H1 (cell line): ENCODE data around the gene TCF4. TPM values are rescaled to one million over a fixed set of nuclear protein-coding genes. Genes with fewer than 3 reads are reported as not detected.

Source experiments
- CTCF ChIA-PET: fragments of 300-600 bp; sonication (Branson Sonifier 250); formaldehyde crosslinking; loops from one replicate; lab custom pipeline; 2021; ENCODE audit not compliant: partially characterized antibody; lab: Charles Lee
- POLR2A ChIA-PET: fragments of 300-600 bp; sonication (Branson Sonifier 250); formaldehyde crosslinking; loops from one replicate; lab custom pipeline; 2021; ENCODE audit warnings: inconsistent platforms; ENCODE audit not compliant: partially characterized antibody; lab: Charles Lee
- DNase-seq, 2 experiments: peaks; one replicate each; pipeline versions ENCODE4 v3.0.0 to v3.0.0-alpha.2; 2010 to 2022; ENCODE audit warnings: low spot score in 2 of 2, low read depth in 1 of 2, mixed read lengths in 1 of 2
- FAIRE-seq: peaks from 2 replicates; lab custom pipeline; 2011; peaks lifted over from hg19 to GRCh38; lab: Jason Lieb, UNC
- H2AFZ ChIP-seq: 2 replicates; pipeline ENCODE4 v1.8.1; 2012; ENCODE audit warnings: low read length, inconsistent platforms
- H2AK5ac ChIP-seq: 2 replicates; pipeline ENCODE4 v1.6.1; 2013; ENCODE audit warnings: low read depth, low read length
- H2BK120ac ChIP-seq: replicated peaks from 2 replicates; pipeline ENCODE3; 2013; ENCODE audit warnings: low read depth, low read length, inconsistent platforms
- H2BK12ac ChIP-seq: 2 replicates; pipeline ENCODE4 v1.6.1; 2013; ENCODE audit warnings: low read depth, low read length
- H2BK15ac ChIP-seq: 2 replicates; pipeline ENCODE4 v1.6.1; 2013; ENCODE audit warnings: low read length
- H2BK20ac ChIP-seq: 2 replicates; pipeline ENCODE4 v1.6.1; 2013; ENCODE audit warnings: low read length
- H2BK5ac ChIP-seq: 2 replicates; pipeline ENCODE4 v1.6.1; 2013; ENCODE audit warnings: low read depth, low read length
- H3K14ac ChIP-seq: 2 replicates; pipeline ENCODE4 v1.6.1; 2013; ENCODE audit warnings: inconsistent platforms; ENCODE audit not compliant: insufficient read length
- H3K18ac ChIP-seq: 2 replicates; pipeline ENCODE4 v1.6.1; 2013; ENCODE audit warnings: low read length; ENCODE audit errors: extremely low read depth
- H3K23ac ChIP-seq: 2 replicates; pipeline ENCODE4 v1.6.1; 2013; ENCODE audit warnings: inconsistent platforms; ENCODE audit not compliant: insufficient read length
- H3K23me2 ChIP-seq: 2 replicates; pipeline ENCODE4 v1.6.1; 2013; ENCODE audit warnings: low read depth, low read length
- H3K27ac ChIP-seq: 2 replicates; pipeline ENCODE4 v1.6.1; 2011; ENCODE audit warnings: low read depth, low read length, inconsistent platforms
- H3K27me3 ChIP-seq, 4 experiments: replicated peaks in 1 of 4; 1 replicate in 1 of 4; 2 replicates in 3 of 4; pipeline versions ENCODE4 v1.6.1 to v1.8.1; 2011 to 2013; ENCODE audit warnings: low read length in 3 of 4, mild to moderate bottlenecking in 3 of 4, inconsistent platforms in 2 of 4, mixed read lengths in 2 of 4, moderate library complexity in 1 of 4; ENCODE audit not compliant: control insufficient read depth in 3 of 4, insufficient read depth in 3 of 4; ENCODE audit errors: extremely low read depth in 1 of 4
- H3K36me3 ChIP-seq, 4 experiments: 2 replicates each; pipeline versions ENCODE4 v1.6.1 to v1.8.1; 2011 to 2013; ENCODE audit warnings: mild to moderate bottlenecking in 4 of 4, low read length in 3 of 4, moderate library complexity in 2 of 4, control low read depth in 1 of 4, inconsistent platforms in 1 of 4; ENCODE audit not compliant: insufficient read depth in 4 of 4, control insufficient read depth in 2 of 4
- H3K4ac ChIP-seq: replicated peaks from 2 replicates; pipeline ENCODE3; 2013; ENCODE audit warnings: low read length, low read depth, mixed read lengths, inconsistent platforms; ENCODE audit not compliant: insufficient read length
- H3K4me1 ChIP-seq, 4 experiments: replicated peaks in 1 of 4; 1 replicate in 1 of 4; 2 replicates in 3 of 4; pipeline versions ENCODE4 v1.6.1 to v1.8.1; 2011 to 2013; ENCODE audit warnings: low read length in 3 of 4, inconsistent platforms in 2 of 4, mixed read lengths in 1 of 4; ENCODE audit not compliant: insufficient read depth in 4 of 4, control insufficient read depth in 3 of 4
- H3K4me2 ChIP-seq, 2 experiments: 2 replicates each; pipeline versions ENCODE4 v1.6.1 to v1.8.1; 2011 to 2013; ENCODE audit warnings: low read depth in 2 of 2, low read length in 2 of 2, control low read depth in 1 of 2, inconsistent platforms in 1 of 2, mild to moderate bottlenecking in 1 of 2; ENCODE audit not compliant: insufficient read depth in 1 of 2
- H3K4me3 ChIP-seq, 4 experiments: fragments of 200-600, 300-600 bp in 1 of 4; sonication (generic), shearing (Covaris generic), sonication (Bioruptor Twin) in 1 of 4; 2 replicates each; pipeline versions ENCODE4 v1.5.1 to v1.8.1; 2011 to 2016; ENCODE audit warnings: low read length in 4 of 4, low read depth in 3 of 4, control low read depth in 2 of 4, inconsistent platforms in 2 of 4, mild to moderate bottlenecking in 2 of 4, mixed read lengths in 1 of 4, moderate library complexity in 1 of 4; ENCODE audit not compliant: insufficient read depth in 2 of 4; ENCODE audit errors: extremely low read depth in 1 of 4
- H3K56ac ChIP-seq: replicated peaks from 2 replicates; pipeline ENCODE3; 2013; ENCODE audit warnings: low read depth, mild to moderate bottlenecking, mixed read lengths, low read length, inconsistent platforms; ENCODE audit not compliant: insufficient read length
- H3K79me1 ChIP-seq: 2 replicates; pipeline ENCODE4 v1.6.1; 2013; ENCODE audit warnings: low read depth, low read length, control low read depth
- H3K79me2 ChIP-seq, 2 experiments: 2 replicates each; pipeline versions ENCODE4 v1.6.1 to v1.8.1; 2012 to 2013; ENCODE audit warnings: low read length in 2 of 2, mild to moderate bottlenecking in 2 of 2, inconsistent platforms in 1 of 2; ENCODE audit not compliant: insufficient read depth in 2 of 2, control insufficient read depth in 1 of 2
- H3K9ac ChIP-seq, 4 experiments: replicated peaks in 1 of 4; 1 replicate in 1 of 4; 2 replicates in 3 of 4; pipeline versions ENCODE4 v1.6.1 to v1.8.1; 2011 to 2013; ENCODE audit warnings: low read depth in 3 of 4, low read length in 3 of 4, control low read depth in 2 of 4, mild to moderate bottlenecking in 2 of 4, moderate library complexity in 2 of 4, inconsistent platforms in 1 of 4; ENCODE audit errors: extremely low read depth in 1 of 4
- H3K9me3 ChIP-seq, 2 experiments: 2 replicates each; pipeline versions ENCODE4 v1.6.1 to v1.8.1; 2012 to 2013; ENCODE audit warnings: mild to moderate bottlenecking in 2 of 2, moderate library complexity in 2 of 2, control low read depth in 1 of 2, inconsistent platforms in 1 of 2, low read depth in 1 of 2, low read length in 1 of 2, mixed read lengths in 1 of 2; ENCODE audit not compliant: insufficient read depth in 2 of 2
- H4K20me1 ChIP-seq, 2 experiments: replicated peaks in 1 of 2; 2 replicates each; pipeline versions ENCODE3 to v1.8.1; 2011 to 2013; ENCODE audit warnings: inconsistent platforms in 2 of 2, low read length in 2 of 2, mild to moderate bottlenecking in 1 of 2; ENCODE audit not compliant: insufficient read depth in 2 of 2, control insufficient read depth in 1 of 2
- H4K5ac ChIP-seq: 2 replicates; pipeline ENCODE4 v1.6.1; 2013; ENCODE audit warnings: low read length, low read depth, mixed read lengths, inconsistent platforms; ENCODE audit not compliant: insufficient read length
- H4K8ac ChIP-seq: 2 replicates; pipeline ENCODE4 v1.8.0; 2013; ENCODE audit warnings: mild to moderate bottlenecking, moderate library complexity, low read length, inconsistent platforms; ENCODE audit not compliant: insufficient read depth; ENCODE audit errors: extremely low read depth
- H4K91ac ChIP-seq: replicated peaks from 2 replicates; pipeline ENCODE3; 2013; ENCODE audit warnings: low read length, mixed read lengths, inconsistent platforms; ENCODE audit not compliant: insufficient read length
- CEBPB ChIP-seq: IDR thresholded peaks from 2 replicates; pipeline ENCODE4 v1.6.1; 2012; ENCODE audit warnings: low read depth, low read length
- CTBP2 ChIP-seq: IDR thresholded peaks from 2 replicates; pipeline ENCODE4 v1.7.0; 2011; ENCODE audit warnings: borderline replicate concordance, mild to moderate bottlenecking, moderate library complexity, mixed read lengths, low read length; ENCODE audit not compliant: insufficient read depth, insufficient read length
- CTCF ChIP-seq, 3 experiments: IDR thresholded peaks; 1 replicate in 2 of 3; 2 replicates in 1 of 3; pipeline versions ENCODE4 v1.5.1 to v1.6.1; 2011; ENCODE audit warnings: low read length in 3 of 3, mild to moderate bottlenecking in 3 of 3, inconsistent platforms in 2 of 3, low read depth in 1 of 3, moderate library complexity in 1 of 3; ENCODE audit not compliant: insufficient read depth in 1 of 3; ENCODE audit errors: control extremely low read depth in 1 of 3
- FOSL1 ChIP-seq: IDR thresholded peaks from 2 replicates; pipeline ENCODE4 v1.6.1; 2011; ENCODE audit warnings: mild to moderate bottlenecking, low read depth, low read length, moderate library complexity; ENCODE audit not compliant: insufficient read depth
- NANOG ChIP-seq: IDR thresholded peaks from 2 replicates; pipeline ENCODE4 v1.6.1; 2011; ENCODE audit warnings: low read length, low read depth, mild to moderate bottlenecking, inconsistent platforms; ENCODE audit not compliant: insufficient read depth, poor library complexity, severe bottlenecking
- PHF8 ChIP-seq: fragments of 200-600 bp; sonication (generic); conservative IDR thresholded peaks from 2 replicates; pipeline ENCODE4 v1.7.1; 2012; ENCODE audit warnings: low read depth, mild to moderate bottlenecking, inconsistent platforms, low read length, moderate library complexity
- POU5F1 ChIP-seq: IDR thresholded peaks from 2 replicates; pipeline ENCODE4 v1.6.1; 2011; ENCODE audit warnings: low read depth, mild to moderate bottlenecking, low read length, moderate library complexity
- RBBP5 ChIP-seq: IDR thresholded peaks from 2 replicates; pipeline ENCODE4 v1.7.1; 2012; ENCODE audit warnings: low read depth, mild to moderate bottlenecking, inconsistent platforms, low read length, moderate library complexity, borderline replicate concordance
- SP1 ChIP-seq: IDR thresholded peaks from 2 replicates; pipeline ENCODE4 v1.6.1; 2011; ENCODE audit warnings: low read depth, low read length
- SRF ChIP-seq: IDR thresholded peaks from 2 replicates; pipeline ENCODE4 v1.6.1; 2011; ENCODE audit warnings: mild to moderate bottlenecking, low read depth, low read length, moderate library complexity
- WGBS, 2 experiments: shearing (Covaris generic) in 1 of 2; methylation state at CpG; one replicate each; pipeline versions ENCODE4 v1.1.6 to v1.1.7; 2013 to 2015; ENCODE audit warnings: low lambda C conversion rate in 2 of 2, mixed read lengths in 2 of 2, inconsistent platforms in 1 of 2, low coverage in 1 of 2, missing lambda C conversion rate in 1 of 2; ENCODE audit not compliant: insufficient replicate concordance in 2 of 2, insufficient coverage in 1 of 2, insufficient read length in 1 of 2; ENCODE audit errors: extremely low coverage in 1 of 2, missing lambda C conversion rate in 1 of 2; 5-methylcytosine and 5-hydroxymethylcytosine counted together
- polyA plus RNA-seq, 7 experiments: library from polyadenylated mRNA; depleted of rRNA in 3 of 7; stranded (reverse) in 5 of 7; unstranded in 2 of 7; fragments of >200 nt in 5 of 7; fragments of 200-250 nt in 2 of 7; gene quantifications; 1 replicate in 5 of 7; 2 replicates in 1 of 7; 4 replicates in 1 of 7; pipeline versions ENCODE4 v1.2.1 to v1.2.3, GENCODE V29; 2011 to 2013; ENCODE audit warnings: missing spikeins in 2 of 7, mixed read lengths in 2 of 7
- total RNA-seq: library from RNA; stranded (reverse); fragmentation: NEBNext Ultra II Directional; extraction: Animal tissue kit (Norgen Biotek cat#: 25700); gene quantifications from 2 replicates; pipeline ENCODE4 v1.2.1, GENCODE V29; 2021

The TCF4 gene
- total and polyA plus RNA-seq, 2 of the 8 experiments (the other 6 are each of a cell fraction or from before 2014, with no cell fraction given) = 59.3 to 118 TPM

GRCh38 chr18:55444536-55444935 lies 143.5 kb downstream of the TCF4 start:
- no peak overlapping the region for H2BK20ac ChIP-seq
- H4K5ac ChIP-seq = no peak overlapping the region
- H3K14ac ChIP-seq = no peak overlapping the region
- DNase-seq (no peak), FAIRE-seq (no peak)
- 100% methylated on average over 1 of the region's 1 CpG; no CpG with 5 or more reads in 1 of the 2 experiments for WGBS, 2 experiments
- ChIA-PET CTCF (interaction anchor here (0.7 to 2.8 kb wide), 3 partner anchors 10 to 60 kb away, joined by 3 to 9 read pairs (median 4); no protein-coding TSS in a partner anchor), POLR2A (no interaction called here)
- H3K4me2 ChIP-seq = no peak overlapping the region
- H3K18ac ChIP-seq = no peak overlapping the region
- H3K56ac ChIP-seq = no peak overlapping the region
- no peak overlapping the region for H3K4me3 ChIP-seq
- H2BK5ac ChIP-seq = no peak overlapping the region
- peaks cover 5 to 12% of the 10 kb centered on the region in 2 experiments; a peak in 3 of 4 replicates for H3K9me3 ChIP-seq
- no peak overlapping the region for H2AK5ac ChIP-seq
- no peak overlapping the region for H4K91ac ChIP-seq
- no peak overlapping the region for H3K27ac ChIP-seq
- H2BK15ac ChIP-seq = no peak overlapping the region
- no peak overlapping the region for H3K23ac ChIP-seq
- H3K9ac ChIP-seq = no peak overlapping the region
- H3K23me2 ChIP-seq = no peaks in the 10 kb centered on the region; the same call in 1 of the 2 replicates
- peaks cover 9% of the 10 kb centered on the region; the same call in 1 of the 2 replicates for H3K79me1 ChIP-seq
- H2AFZ ChIP-seq = no peak overlapping the region
- peaks cover 7 to 86% of the 10 kb centered on the region in 2 experiments; a peak in 3 of 4 replicates for H3K79me2 ChIP-seq
- peaks cover 1 to 2% of the 10 kb centered on the region in 2 experiments for H4K20me1 ChIP-seq
- H4K8ac ChIP-seq = no peak overlapping the region
- H2BK12ac ChIP-seq = no peak overlapping the region
- H3K4me1 ChIP-seq = peaks cover 0 to 13% (median 5%) of the 10 kb centered on the region in 4 experiments; a peak in 6 of 7 replicates
- no peak overlapping the region for H3K4ac ChIP-seq
- H3K27me3 ChIP-seq = no peaks in the 10 kb centered on the region
- H2BK120ac ChIP-seq = no peak overlapping the region
- peaks cover 0 to 12% (median 0%) of the 10 kb centered on the region in 4 experiments; a peak in 1 of 8 replicates for H3K36me3 ChIP-seq
- TF ChIP-seq SRF (no peak), POU5F1 (no peak), NANOG (no peak), FOSL1 (no peak), CTCF (IDR thresholded peaks at IDR 0.05; ENCODE audit: control extremely low read depth in 1 of 3, insufficient read depth in 1 of 3, low read depth in 1 of 3, low read length in 3 of 3) (no peak), SP1 (no peak), CTBP2 (no peak), RBBP5 (no peak), CEBPB (no peak), PHF8 (no peak)
